ENCODE measurements around the gene PCSK1. TPM values are rescaled to one million over a fixed set of nuclear protein-coding genes. Genes with fewer than 3 reads are reported as not detected.

The PCSK1 gene
- total RNA-seq, 1 donor: 1.1 TPM

GRCh38 chr5:96408210-96408777 is 24.8 kb downstream of the PCSK1 start:
- no peak for TF ChIP-seq CTCF (IDR thresholded peaks at IDR 0.05; ENCODE audit: extremely low read depth, low read depth, low read length)
- Histone ChIP-seq H3K4me1 (ENCODE audit: insufficient read depth, low read length) (peaks cover 33% of the 10 kb centered on the region), H3K4me2 (ENCODE audit: insufficient read depth, low read length) (peak overlapping the region; percentile 59), H3K4me3 (ENCODE audit: insufficient read depth, low read length) (peak overlapping the region; percentile 1), H3K27ac (ENCODE audit: low read depth, low read length) (peak overlapping the region; percentile 67), H2AFZ (ENCODE audit: low read length) (peak overlapping the region; percentile 61), H4K20me1 (ENCODE audit: insufficient read depth, low read length) (no peaks in the 10 kb centered on the region), H3K9me3 (ENCODE audit: low read depth, low read length) (no peaks in the 10 kb centered on the region), H3K79me2 (ENCODE audit: insufficient read depth, low read length) (no peaks in the 10 kb centered on the region), H3K27me3 (ENCODE audit: insufficient read depth, low read length) (no peaks in the 10 kb centered on the region), H3K36me3 (ENCODE audit: insufficient read depth, low read length) (no peaks in the 10 kb centered on the region)
- DNase-seq (ENCODE audit: insufficient read length, low spot score, missing footprints): peak; percentile 88

GRCh38 chr5:96407436-96407835 is 25.6 kb downstream of the PCSK1 start:
- TF ChIP-seq CTCF (IDR thresholded peaks at IDR 0.05; ENCODE audit: extremely low read depth, low read depth, low read length): no peak
- Histone ChIP-seq H4K20me1 (ENCODE audit: insufficient read depth, low read length) (no peaks in the 10 kb centered on the region), H3K4me1 (ENCODE audit: insufficient read depth, low read length) (peaks cover 33% of the 10 kb centered on the region), H2AFZ (ENCODE audit: low read length) (no peak overlapping the region), H3K79me2 (ENCODE audit: insufficient read depth, low read length) (no peaks in the 10 kb centered on the region), H3K9me3 (ENCODE audit: low read depth, low read length) (no peaks in the 10 kb centered on the region), H3K27ac (ENCODE audit: low read depth, low read length) (peak overlapping the region; percentile 67), H3K36me3 (ENCODE audit: insufficient read depth, low read length) (no peaks in the 10 kb centered on the region), H3K27me3 (ENCODE audit: insufficient read depth, low read length) (no peaks in the 10 kb centered on the region), H3K4me2 (ENCODE audit: insufficient read depth, low read length) (no peak overlapping the region), H3K4me3 (ENCODE audit: insufficient read depth, low read length) (no peak overlapping the region)
- no peak for DNase-seq (ENCODE audit: insufficient read length, low spot score, missing footprints)

- Histone ChIP-seq H3K27ac (ENCODE audit: low read depth, low read length) (no peak overlapping the region), H3K36me3 (ENCODE audit: insufficient read depth, low read length) (no peaks in the 10 kb centered on the region), H2AFZ (ENCODE audit: low read length) (no peak overlapping the region), H3K4me2 (ENCODE audit: insufficient read depth, low read length) (no peak overlapping the region), H3K27me3 (ENCODE audit: insufficient read depth, low read length) (no peaks in the 10 kb centered on the region), H3K79me2 (ENCODE audit: insufficient read depth, low read length) (no peaks in the 10 kb centered on the region), H3K4me1 (ENCODE audit: insufficient read depth, low read length) (peaks cover 19% of the 10 kb centered on the region), H3K9me3 (ENCODE audit: low read depth, low read length) (no peaks in the 10 kb centered on the region), H3K4me3 (ENCODE audit: insufficient read depth, low read length) (no peak overlapping the region), H4K20me1 (ENCODE audit: insufficient read depth, low read length) (no peaks in the 10 kb centered on the region)
- TF ChIP-seq CTCF (IDR thresholded peaks at IDR 0.05; ENCODE audit: extremely low read depth, low read depth, low read length): no peak
- DNase-seq (ENCODE audit: insufficient read length, low spot score, missing footprints): no peak
Observed at GRCh38 chr5:96404191-96404867, 28.7 kb downstream of the PCSK1 start.

- Histone ChIP-seq H4K20me1 (ENCODE audit: insufficient read depth, low read length) (no peaks in the 10 kb centered on the region), H3K27me3 (ENCODE audit: insufficient read depth, low read length) (no peaks in the 10 kb centered on the region), H3K4me3 (ENCODE audit: insufficient read depth, low read length) (no peak overlapping the region), H2AFZ (ENCODE audit: low read length) (no peak overlapping the region), H3K4me2 (ENCODE audit: insufficient read depth, low read length) (no peak overlapping the region), H3K79me2 (ENCODE audit: insufficient read depth, low read length) (no peaks in the 10 kb centered on the region), H3K9me3 (ENCODE audit: low read depth, low read length) (no peaks in the 10 kb centered on the region), H3K4me1 (ENCODE audit: insufficient read depth, low read length) (peaks cover 2% of the 10 kb centered on the region), H3K27ac (ENCODE audit: low read depth, low read length) (no peak overlapping the region), H3K36me3 (ENCODE audit: insufficient read depth, low read length) (no peaks in the 10 kb centered on the region)
- TF ChIP-seq CTCF (IDR thresholded peaks at IDR 0.05; ENCODE audit: extremely low read depth, low read depth, low read length): no peak
- DNase-seq (ENCODE audit: insufficient read length, low spot score, missing footprints): no peak
Observed at GRCh38 chr5:96402500-96402899, 30.5 kb downstream of the PCSK1 start.

Data from osteoblast (primary cell).